ENCODE measurements around the gene ARID1B.

The ARID1B gene

DNA sequence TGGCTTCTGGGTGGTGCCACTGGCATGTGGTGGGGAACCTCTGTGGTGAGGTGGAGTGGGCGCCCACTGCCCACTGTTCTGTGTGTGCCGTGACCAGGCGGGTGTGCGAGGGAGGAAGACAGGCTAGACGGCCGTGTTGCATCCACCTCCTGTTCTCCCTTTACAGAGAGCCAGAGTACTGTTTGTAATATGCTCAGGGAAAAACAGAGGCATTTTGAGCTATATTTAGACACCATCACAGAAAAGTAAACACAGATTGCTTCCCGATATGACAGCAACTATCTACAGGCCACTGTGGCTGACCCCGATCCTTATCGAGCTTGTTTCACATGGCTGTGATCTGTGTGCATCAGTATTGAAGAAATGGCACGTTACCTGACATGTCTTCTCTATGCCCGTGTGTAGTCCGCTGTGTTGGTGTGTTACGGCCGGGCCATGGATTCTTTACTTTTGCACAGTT is 45.6 kb downstream of the ARID1B start:
- TF ChIP-seq SIN3A (IDR thresholded peaks at IDR 0.05; ENCODE audit: borderline replicate concordance, insufficient read depth, low read length) (no peak), POLR2AphosphoS5 (IDR thresholded peaks at IDR 0.05; ENCODE audit: low read depth, low read length) (no peak), FOXP2 (optimal IDR thresholded peaks at IDR 0.05; ENCODE audit: borderline replicate concordance, extremely low read depth, extremely low read length, insufficient read depth) (no peak), TAF1 (IDR thresholded peaks at IDR 0.05; ENCODE audit: borderline replicate concordance, insufficient read depth, low read length) (no peak)
- TF ChIP-seq, protein P1, sequence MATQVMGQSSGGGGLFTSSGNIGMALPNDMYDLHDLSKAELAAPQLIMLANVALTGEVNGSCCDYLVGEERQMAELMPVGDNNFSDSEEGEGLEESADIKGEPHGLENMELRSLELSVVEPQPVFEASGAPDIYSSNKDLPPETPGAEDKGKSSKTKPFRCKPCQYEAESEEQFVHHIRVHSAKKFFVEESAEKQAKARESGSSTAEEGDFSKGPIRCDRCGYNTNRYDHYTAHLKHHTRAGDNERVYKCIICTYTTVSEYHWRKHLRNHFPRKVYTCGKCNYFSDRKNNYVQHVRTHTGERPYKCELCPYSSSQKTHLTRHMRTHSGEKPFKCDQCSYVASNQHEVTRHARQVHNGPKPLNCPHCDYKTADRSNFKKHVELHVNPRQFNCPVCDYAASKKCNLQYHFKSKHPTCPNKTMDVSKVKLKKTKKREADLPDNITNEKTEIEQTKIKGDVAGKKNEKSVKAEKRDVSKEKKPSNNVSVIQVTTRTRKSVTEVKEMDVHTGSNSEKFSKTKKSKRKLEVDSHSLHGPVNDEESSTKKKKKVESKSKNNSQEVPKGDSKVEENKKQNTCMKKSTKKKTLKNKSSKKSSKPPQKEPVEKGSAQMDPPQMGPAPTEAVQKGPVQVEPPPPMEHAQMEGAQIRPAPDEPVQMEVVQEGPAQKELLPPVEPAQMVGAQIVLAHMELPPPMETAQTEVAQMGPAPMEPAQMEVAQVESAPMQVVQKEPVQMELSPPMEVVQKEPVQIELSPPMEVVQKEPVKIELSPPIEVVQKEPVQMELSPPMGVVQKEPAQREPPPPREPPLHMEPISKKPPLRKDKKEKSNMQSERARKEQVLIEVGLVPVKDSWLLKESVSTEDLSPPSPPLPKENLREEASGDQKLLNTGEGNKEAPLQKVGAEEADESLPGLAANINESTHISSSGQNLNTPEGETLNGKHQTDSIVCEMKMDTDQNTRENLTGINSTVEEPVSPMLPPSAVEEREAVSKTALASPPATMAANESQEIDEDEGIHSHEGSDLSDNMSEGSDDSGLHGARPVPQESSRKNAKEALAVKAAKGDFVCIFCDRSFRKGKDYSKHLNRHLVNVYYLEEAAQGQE (IDR thresholded peaks at IDR 0.05; ENCODE audit: insufficient read depth in 1 of 2, low read depth in 2 of 2, low read length in 2 of 2) = no peak

DNA sequence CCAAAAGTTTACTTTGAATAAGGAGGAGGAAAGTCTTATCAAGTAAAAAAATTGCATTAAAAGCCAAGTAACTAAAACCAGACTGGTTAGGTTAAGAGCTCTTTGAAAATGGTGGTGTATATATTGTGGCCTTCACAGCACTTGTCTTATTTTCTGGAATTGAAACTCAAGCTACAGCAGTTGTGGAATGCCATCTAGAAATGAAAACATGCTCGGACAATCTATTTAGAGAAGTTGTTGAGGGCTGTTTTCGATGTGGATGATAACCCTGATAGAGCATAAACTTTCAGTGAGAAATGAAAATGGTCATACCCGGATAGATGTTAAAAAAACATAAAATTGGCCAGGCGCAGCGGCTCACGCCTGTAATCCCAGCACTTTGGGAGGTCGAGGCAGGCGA is 47.0 kb downstream of the ARID1B start:
- no peak for TF ChIP-seq FOXP2 (optimal IDR thresholded peaks at IDR 0.05; ENCODE audit: borderline replicate concordance, extremely low read depth, extremely low read length, insufficient read depth)
- no peak for TF ChIP-seq TAF1 (IDR thresholded peaks at IDR 0.05; ENCODE audit: borderline replicate concordance, insufficient read depth, low read length)
- TF ChIP-seq, protein P1 (IDR thresholded peaks at IDR 0.05; ENCODE audit: insufficient read depth in 1 of 2, low read depth in 2 of 2, low read length in 2 of 2) = no peak
- no peak for TF ChIP-seq POLR2AphosphoS5 (IDR thresholded peaks at IDR 0.05; ENCODE audit: low read depth, low read length)
- TF ChIP-seq SIN3A (IDR thresholded peaks at IDR 0.05; ENCODE audit: borderline replicate concordance, insufficient read depth, low read length) = no peak

DNA sequence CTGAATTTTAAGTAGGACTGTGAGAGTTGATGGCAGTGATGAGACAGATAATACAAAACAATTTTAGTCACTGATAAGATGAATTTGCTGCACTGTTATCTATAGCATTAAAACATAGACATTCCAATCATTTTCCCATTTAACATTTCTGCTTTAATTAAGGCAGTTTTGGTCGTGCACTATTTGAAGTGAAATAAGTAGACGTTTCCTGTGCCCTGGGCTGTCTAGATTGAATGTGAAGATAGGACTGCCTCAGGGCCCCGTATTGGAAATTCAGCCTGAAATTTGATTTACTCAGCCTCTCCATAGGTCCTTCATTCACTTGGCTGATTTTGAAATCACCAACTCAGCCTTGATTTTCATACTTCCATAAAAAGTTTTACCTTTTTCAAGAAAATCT is 48.3 kb downstream of the ARID1B start:
- TF ChIP-seq SIN3A (IDR thresholded peaks at IDR 0.05; ENCODE audit: borderline replicate concordance, insufficient read depth, low read length) (no peak), POLR2AphosphoS5 (IDR thresholded peaks at IDR 0.05; ENCODE audit: low read depth, low read length) (no peak), FOXP2 (optimal IDR thresholded peaks at IDR 0.05; ENCODE audit: borderline replicate concordance, extremely low read depth, extremely low read length, insufficient read depth) (no peak), TAF1 (IDR thresholded peaks at IDR 0.05; ENCODE audit: borderline replicate concordance, insufficient read depth, low read length) (no peak)
- TF ChIP-seq, protein P1 (IDR thresholded peaks at IDR 0.05; ENCODE audit: insufficient read depth in 1 of 2, low read depth in 2 of 2, low read length in 2 of 2) = no peak

DNA sequence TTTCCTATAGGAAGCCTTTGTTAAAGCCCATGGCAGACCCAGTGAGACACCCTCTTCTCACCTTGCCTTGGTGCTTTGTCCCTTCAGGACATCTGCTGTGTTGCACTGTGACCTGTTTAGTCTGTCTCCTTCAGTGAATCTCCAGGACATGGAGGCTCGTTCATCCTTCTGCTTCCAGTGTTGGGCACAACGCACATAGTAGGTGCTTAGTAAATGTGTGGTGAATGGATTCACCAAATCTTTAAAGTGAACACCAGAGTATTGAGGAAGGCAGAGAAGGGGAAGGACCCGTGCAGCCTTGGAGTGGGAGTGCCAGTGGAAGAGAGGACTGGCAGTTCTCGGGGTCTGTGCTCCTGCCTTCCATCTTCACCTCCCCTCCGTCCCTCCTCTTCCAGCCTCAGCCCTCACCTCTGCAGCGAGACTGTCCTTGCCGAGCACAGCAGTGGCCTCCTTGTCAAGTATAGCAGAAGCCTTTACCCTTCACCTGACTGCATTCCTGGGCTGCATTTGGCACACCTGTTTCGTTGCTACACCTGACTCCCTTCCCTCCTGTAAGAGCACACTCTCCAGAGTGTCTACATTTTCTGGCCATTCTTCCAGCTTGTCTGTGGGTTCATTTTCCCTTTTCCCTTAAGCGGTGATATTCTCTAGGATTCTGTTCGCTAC is 49.2 kb downstream of the ARID1B start:
- TF ChIP-seq TAF1 (IDR thresholded peaks at IDR 0.05; ENCODE audit: borderline replicate concordance, insufficient read depth, low read length) (no peak), POLR2AphosphoS5 (IDR thresholded peaks at IDR 0.05; ENCODE audit: low read depth, low read length) (no peak), FOXP2 (optimal IDR thresholded peaks at IDR 0.05; ENCODE audit: borderline replicate concordance, extremely low read depth, extremely low read length, insufficient read depth) (no peak), SIN3A (IDR thresholded peaks at IDR 0.05; ENCODE audit: borderline replicate concordance, insufficient read depth, low read length) (no peak)
- TF ChIP-seq, protein P1 (IDR thresholded peaks at IDR 0.05; ENCODE audit: insufficient read depth in 1 of 2, low read depth in 2 of 2, low read length in 2 of 2) = no peak
